Ishikawa (cell line): Measurements from ENCODE around the gene RPS28.
A peak's percentile ranks its signal among the peaks of the same experiment; 100 is the strongest.

Source experiments
- CEBPB ChIP-seq: IDR thresholded peaks from 2 replicates; pipeline ENCODE4 v1.6.1; 2012
- CREB1 ChIP-seq: IDR thresholded peaks from 2 replicates; pipeline ENCODE4 v1.6.1; 2012; ENCODE audit warnings: low read depth
- EGR1 ChIP-seq: IDR thresholded peaks from 2 replicates; pipeline ENCODE4 v1.6.1; 2012
- EP300 ChIP-seq: IDR thresholded peaks from 2 replicates; pipeline ENCODE4 v1.6.1; 2012; ENCODE audit warnings: borderline replicate concordance
- FOXM1 ChIP-seq: IDR thresholded peaks from 2 replicates; pipeline ENCODE4 v1.6.1; 2012; ENCODE audit warnings: low read depth, borderline replicate concordance
- MAX ChIP-seq: IDR thresholded peaks from 2 replicates; pipeline ENCODE4 v1.6.1; 2012
- NFIC ChIP-seq: IDR thresholded peaks from 2 replicates; pipeline ENCODE4 v1.6.1; 2012
- RAD21 ChIP-seq: IDR thresholded peaks from 2 replicates; pipeline ENCODE4 v1.6.1; 2012; ENCODE audit warnings: low read depth
- REST ChIP-seq: IDR thresholded peaks from 2 replicates; pipeline ENCODE4 v1.6.1; 2012; ENCODE audit warnings: low read depth, mild to moderate bottlenecking
- TAF1 ChIP-seq: IDR thresholded peaks from 2 replicates; pipeline ENCODE4 v1.6.1; 2012; ENCODE audit warnings: low read depth, mild to moderate bottlenecking
- TCF12 ChIP-seq: IDR thresholded peaks from 2 replicates; pipeline ENCODE4 v1.6.1; 2012; ENCODE audit warnings: low read depth
- TEAD4 ChIP-seq: IDR thresholded peaks from 2 replicates; pipeline ENCODE4 v1.6.1; 2012
- USF1 ChIP-seq: IDR thresholded peaks from 2 replicates; pipeline ENCODE4 v1.6.1; 2012
- YY1 ChIP-seq: IDR thresholded peaks from 2 replicates; pipeline ENCODE4 v1.6.1; 2012; ENCODE audit warnings: low read depth
- ZBTB7A ChIP-seq: IDR thresholded peaks from 2 replicates; pipeline ENCODE4 v1.6.1; 2012; ENCODE audit warnings: low read depth

The RPS28 gene

GRCh38 chr19:8321067-8321985 lies at the start of gene RPS28, which contains the start of gene NDUFA7:
Gene RPS28, plus strand, starts transcription at chr19:8321496. Its CDS starts 35 bp downstream, at chr19:8321531.
Gene NDUFA7, minus strand, starts transcription at chr19:8321375. Its CDS starts 17 bp downstream, at chr19:8321358.
- TF ChIP-seq EGR1 = no peak
- TF ChIP-seq CEBPB = no peak
- no peak for TF ChIP-seq REST
- no peak for TF ChIP-seq FOXM1
- no peak; the same call in 1 of the 2 replicates for TF ChIP-seq ZBTB7A
- TF ChIP-seq USF1 = peak; percentile 96
- 0 out of 2 replicates have a peak, but pooled peaks have one; percentile 21 for TF ChIP-seq EP300
- TF ChIP-seq CREB1 = peak; percentile 91
- no peak for TF ChIP-seq RAD21
- TF ChIP-seq NFIC = peak; percentile 6; the same call in 1 of the 2 replicates
- TF ChIP-seq MAX = peak; percentile 90
- TF ChIP-seq TAF1 = peak; percentile 99
- TF ChIP-seq TEAD4 = no peak
- peak; percentile 49 for TF ChIP-seq TCF12
- TF ChIP-seq YY1 = peak; percentile 96

- no peak for TF ChIP-seq REST
- peak; percentile 52; the same call in 1 of the 2 replicates for TF ChIP-seq NFIC
Observed at GRCh38 chr19:8302357-8302691, 19.0 kb upstream of the RPS28 start.

- no peak for TF ChIP-seq RAD21
- TF ChIP-seq ZBTB7A = no peak
- no peak for TF ChIP-seq REST
- no peak for TF ChIP-seq MAX
- TF ChIP-seq TAF1 = no peak
- no peak for TF ChIP-seq TCF12
- TF ChIP-seq EP300 = no peak
- no peak for TF ChIP-seq FOXM1
- no peak for TF ChIP-seq TEAD4
- no peak for TF ChIP-seq NFIC
- no peak for TF ChIP-seq CEBPB
- TF ChIP-seq USF1 = no peak
- TF ChIP-seq CREB1 = no peak
- no peak for TF ChIP-seq EGR1
- TF ChIP-seq YY1 = no peak
Observed at GRCh38 chr19:8302734-8303133, 18.6 kb upstream of the RPS28 start.
